ENCODE results near the gene DCTN2.

- TF ChIP-seq CTCF (IDR thresholded peaks at IDR 0.05) (no peak), EP300 (IDR thresholded peaks at IDR 0.05) (peak; percentile 9 to 63), POLR2A (IDR thresholded peaks at IDR 0.05) (peak in 1 of 2 donors; percentile 50)
These were observed 44.1 kb upstream of the DCTN2 start, which contains the start of gene PIP4K2C for GRCh38 chr12:57590864-57591781.
